A673 (cell line): ENCODE measurements around the gene FDXR. TPM values are rescaled to one million over a fixed set of nuclear protein-coding genes. Genes with fewer than 3 reads are reported as not detected.

Experiments used
- BruUV-seq: library from RNA; stranded (reverse); fragments of 400-500 nt; replicated peaks from 2 replicates; lab custom pipeline; 2021; lab: Mats Ljungman, UMichigan
- CTCF ChIA-PET: fragments of 300-600 bp; sonication (Branson Sonifier 250); formaldehyde crosslinking; loops from one replicate; lab custom pipeline; 2022; ENCODE audit warnings: antibody characterized with exemption; lab: Charles Lee
- POLR2A ChIA-PET: fragments of 300-600 bp; sonication (Branson Sonifier 250); formaldehyde crosslinking; loops from one replicate; lab custom pipeline; 2022; ENCODE audit warnings: antibody characterized with exemption; ENCODE audit not compliant: low non-redundant PET; lab: Charles Lee
- DNase-seq: peaks from one replicate; pipeline ENCODE4 v3.0.0-alpha.2; 2015; ENCODE audit warnings: low spot score
- H3K27ac ChIP-seq: fragments of 200-600 bp; sonication (generic); 2 replicates; pipeline ENCODE4 v1.5.1; 2016; ENCODE audit warnings: mixed run types, low read depth, mild to moderate bottlenecking, mixed read lengths, antibody characterized with exemption, low read length; ENCODE audit not compliant: poor library complexity, severe bottlenecking
- H3K27me3 ChIP-seq: fragments of 200-600 bp; sonication (generic); replicated peaks from 2 replicates; pipeline ENCODE4 v1.6.1; 2017; ENCODE audit warnings: mixed run types, low read depth, mild to moderate bottlenecking, mixed read lengths, antibody characterized with exemption, low read length; ENCODE audit not compliant: insufficient read depth, poor library complexity
- H3K36me3 ChIP-seq: fragments of 200-600 bp; sonication (generic); 2 replicates; pipeline ENCODE4 v1.6.1; 2016; ENCODE audit warnings: mixed run types, mild to moderate bottlenecking, mixed read lengths, antibody characterized with exemption, low read length; ENCODE audit not compliant: insufficient read depth, poor library complexity, severe bottlenecking
- H3K4me1 ChIP-seq: fragments of 200-600 bp; sonication (generic); 2 replicates; pipeline ENCODE4 v1.6.1; 2017; ENCODE audit warnings: mixed run types, mild to moderate bottlenecking, mixed read lengths, antibody characterized with exemption, low read length; ENCODE audit not compliant: insufficient read depth, poor library complexity, severe bottlenecking
- H3K4me3 ChIP-seq: fragments of 200-600 bp; sonication (generic); 2 replicates; pipeline ENCODE4 v1.5.1; 2016; ENCODE audit warnings: low read depth, mixed run types, mild to moderate bottlenecking, mixed read lengths, low read length; ENCODE audit not compliant: poor library complexity, severe bottlenecking
- H3K9me3 ChIP-seq: fragments of 200-600 bp; sonication (generic); 2 replicates; pipeline ENCODE4 v1.6.1; 2016; ENCODE audit warnings: mixed run types, low read depth, mild to moderate bottlenecking, mixed read lengths, antibody characterized with exemption, low read length; ENCODE audit not compliant: poor library complexity, severe bottlenecking
- EZH2 ChIP-seq: fragments of 200-600 bp; sonication (generic); IDR thresholded peaks from 2 replicates; pipeline ENCODE4 v1.6.1; 2017; ENCODE audit warnings: borderline replicate concordance, low read depth, mild to moderate bottlenecking, mixed read lengths, antibody characterized with exemption, low read length; ENCODE audit not compliant: poor library complexity, severe bottlenecking
- intact Hi-C: fragments of 100-400 bp; cut with micrococcal nuclease; formaldehyde crosslinking; loops from one replicate; pipeline ENCODE4 v1.10.0; 2022; ENCODE audit not compliant: unreplicated experiment
- total RNA-seq: library from RNA; stranded (reverse); gene quantifications from 2 replicates; pipeline ENCODE4 v1.2.3, GENCODE V29; 2021
- TF ChIP-seq, protein P1 (sequence below): fragments of 300-800, 200-600 bp; sonication (generic); conservative IDR thresholded peaks from 2 replicates; pipeline ENCODE4 v1.5.1; 2017; ENCODE audit warnings: low read depth, mild to moderate bottlenecking, antibody characterized with exemption, low read length, moderate library complexity, mixed read lengths

The FDXR gene
- total RNA-seq, 1 experiment from 2014 or later = 17.8 TPM

- no peak overlapping the region for H3K4me3 ChIP-seq
- no peaks in the 10 kb centered on the region for H3K9me3 ChIP-seq
- CTCF ChIA-PET = no interaction called here
- intact Hi-C loops = no loop called here
- DNase-seq = no peak
- no peaks in the 10 kb centered on the region for H3K36me3 ChIP-seq
- TF ChIP-seq, protein P1, sequence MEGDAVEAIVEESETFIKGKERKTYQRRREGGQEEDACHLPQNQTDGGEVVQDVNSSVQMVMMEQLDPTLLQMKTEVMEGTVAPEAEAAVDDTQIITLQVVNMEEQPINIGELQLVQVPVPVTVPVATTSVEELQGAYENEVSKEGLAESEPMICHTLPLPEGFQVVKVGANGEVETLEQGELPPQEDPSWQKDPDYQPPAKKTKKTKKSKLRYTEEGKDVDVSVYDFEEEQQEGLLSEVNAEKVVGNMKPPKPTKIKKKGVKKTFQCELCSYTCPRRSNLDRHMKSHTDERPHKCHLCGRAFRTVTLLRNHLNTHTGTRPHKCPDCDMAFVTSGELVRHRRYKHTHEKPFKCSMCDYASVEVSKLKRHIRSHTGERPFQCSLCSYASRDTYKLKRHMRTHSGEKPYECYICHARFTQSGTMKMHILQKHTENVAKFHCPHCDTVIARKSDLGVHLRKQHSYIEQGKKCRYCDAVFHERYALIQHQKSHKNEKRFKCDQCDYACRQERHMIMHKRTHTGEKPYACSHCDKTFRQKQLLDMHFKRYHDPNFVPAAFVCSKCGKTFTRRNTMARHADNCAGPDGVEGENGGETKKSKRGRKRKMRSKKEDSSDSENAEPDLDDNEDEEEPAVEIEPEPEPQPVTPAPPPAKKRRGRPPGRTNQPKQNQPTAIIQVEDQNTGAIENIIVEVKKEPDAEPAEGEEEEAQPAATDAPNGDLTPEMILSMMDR = no peak
- TF ChIP-seq EZH2 = no peak
- BruUV-seq = no TSS peak
- no peaks in the 10 kb centered on the region for H3K4me1 ChIP-seq
- POLR2A ChIA-PET = no interaction called here
- H3K27me3 ChIP-seq = peaks cover 16% of the 10 kb centered on the region
- H3K27ac ChIP-seq = no peak overlapping the region
Measured at GRCh38 chr17:74853048-74853397, 19.8 kb downstream of the FDXR start.

DNA sequence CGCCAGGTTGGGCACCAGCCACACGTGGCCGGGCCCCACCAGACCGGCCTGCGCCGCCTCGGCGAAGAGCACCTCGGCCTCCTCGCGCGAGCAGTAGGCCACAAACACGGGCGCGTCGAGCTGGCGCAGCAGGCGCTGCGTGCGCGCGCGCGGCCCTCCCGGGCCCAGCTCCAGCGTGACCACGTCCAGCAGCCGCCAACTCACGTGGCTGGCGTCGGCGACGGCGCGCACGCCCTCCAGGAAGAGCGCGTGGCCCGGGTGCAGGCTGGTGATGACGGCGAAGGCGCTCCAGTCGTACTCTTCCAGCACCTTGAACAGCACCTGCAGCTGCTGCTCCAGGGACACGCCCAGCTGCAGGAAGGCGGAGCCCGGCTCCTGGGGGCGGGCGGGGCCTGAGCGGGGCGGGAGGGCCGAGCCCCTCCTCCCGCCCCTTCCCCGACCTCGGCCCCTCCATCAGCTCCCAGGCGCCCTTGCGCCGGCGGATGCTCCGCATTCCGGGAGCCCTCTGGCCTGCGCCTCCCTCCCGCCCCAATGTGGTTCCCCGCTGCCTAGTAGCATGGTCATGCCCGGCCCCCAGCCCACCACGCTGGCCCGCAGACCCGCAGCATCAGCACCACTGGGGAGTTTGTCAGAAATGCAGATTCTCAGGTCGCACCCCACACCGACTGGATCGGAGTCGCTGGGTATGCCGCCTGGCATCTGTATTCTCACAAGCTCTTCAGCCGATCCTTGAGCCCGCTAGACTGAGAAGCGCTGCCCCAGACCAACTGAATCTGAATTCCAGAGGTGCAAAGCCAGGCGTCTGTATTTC is 20.4 kb downstream of the FDXR start:
- ChIA-PET CTCF (no interaction called here), POLR2A (no interaction called here)
- Histone ChIP-seq H3K27me3 (peaks cover 13% of the 10 kb centered on the region), H3K9me3 (no peaks in the 10 kb centered on the region), H3K4me1 (no peaks in the 10 kb centered on the region), H3K36me3 (no peaks in the 10 kb centered on the region), H3K27ac (no peak overlapping the region), H3K4me3 (no peak overlapping the region)
- no peak for DNase-seq
- no TSS peak for BruUV-seq
- no peak for TF ChIP-seq EZH2
- TF ChIP-seq, protein P1 = no peak
- intact Hi-C loops = no loop called here

GRCh38 chr17:74851612-74852236 is 21.1 kb downstream of the FDXR start:
- Histone ChIP-seq H3K4me3 (no peak overlapping the region), H3K4me1 (no peaks in the 10 kb centered on the region), H3K27ac (no peak overlapping the region), H3K9me3 (no peaks in the 10 kb centered on the region), H3K27me3 (peaks cover 13% of the 10 kb centered on the region), H3K36me3 (no peaks in the 10 kb centered on the region)
- ChIA-PET CTCF (no interaction called here), POLR2A (no interaction called here)
- no TSS peak for BruUV-seq
- intact Hi-C loops = no loop called here
- TF ChIP-seq, protein P1 = no peak
- no peak for TF ChIP-seq EZH2
- no peak for DNase-seq
